Neural cell (in vitro differentiated cells): ENCODE data around the gene GRHL3. TPM values are rescaled to one million over a fixed set of nuclear protein-coding genes. Genes with fewer than 3 reads are reported as not detected.

Experiments
- H2AFZ ChIP-seq: fragments of 200-600, 300-800 bp; sonication (generic), shearing (Covaris generic); 2 replicates; pipeline ENCODE4 v1.6.0; 2014; ENCODE audit warnings: low read depth, mild to moderate bottlenecking, antibody characterized with exemption, low read length, moderate library complexity
- H3F3A ChIP-seq: fragments of 200-600 bp; shearing (Covaris generic); 2 replicates; pipeline ENCODE4 v1.6.1; 2016; ENCODE audit warnings: mild to moderate bottlenecking, moderate library complexity, mixed read lengths, antibody characterized with exemption, low read length; ENCODE audit not compliant: insufficient read depth, poor library complexity, severe bottlenecking
- H3K27ac ChIP-seq: fragments of 200-600, 300-800 bp; sonication (generic), shearing (Covaris generic); 2 replicates; pipeline ENCODE4 v1.5.1; 2014; ENCODE audit warnings: mild to moderate bottlenecking, low read length, moderate library complexity
- H3K27me3 ChIP-seq: fragments of 300-800, 200-600 bp; sonication (generic), shearing (Covaris generic); 2 replicates; pipeline ENCODE4 v1.6.0; 2014; ENCODE audit warnings: mild to moderate bottlenecking, low read depth, low read length, moderate library complexity; ENCODE audit not compliant: insufficient read depth
- H3K36me3 ChIP-seq: fragments of 300-800, 200-600 bp; sonication (generic), shearing (Covaris generic); 2 replicates; pipeline ENCODE4 v1.5.1; 2014; ENCODE audit warnings: mild to moderate bottlenecking, antibody characterized with exemption, low read length, moderate library complexity; ENCODE audit not compliant: insufficient read depth
- H3K4me2 ChIP-seq: fragments of 300-800, 200-600 bp; sonication (generic), shearing (Covaris generic); 2 replicates; pipeline ENCODE4 v1.6.0; 2014; ENCODE audit warnings: mild to moderate bottlenecking, low read length
- H3K4me3 ChIP-seq: fragments of 300-800, 200-600 bp; sonication (generic), shearing (Covaris generic); 2 replicates; pipeline ENCODE4 v1.5.1; 2014; ENCODE audit warnings: mild to moderate bottlenecking, low read length, moderate library complexity
- H3K79me2 ChIP-seq: fragments of 200-600 bp; shearing (Covaris generic); replicated peaks from 2 replicates; pipeline ENCODE4 v1.6.0; 2014; ENCODE audit warnings: mild to moderate bottlenecking, low read length, moderate library complexity; ENCODE audit not compliant: insufficient read depth
- H3K9ac ChIP-seq: fragments of 300-800, 200-600 bp; sonication (generic), shearing (Covaris generic); 2 replicates; pipeline ENCODE4 v1.6.1; 2016; ENCODE audit warnings: mild to moderate bottlenecking, low read length, mixed read lengths
- H3K9me2 ChIP-seq: fragments of 200-600 bp; shearing (Covaris generic); 2 replicates; pipeline ENCODE4 v1.6.1; 2016; ENCODE audit warnings: mild to moderate bottlenecking, low read length, mixed read lengths; ENCODE audit not compliant: insufficient read depth
- H3K9me3 ChIP-seq: fragments of 200-600, 300-800 bp; sonication (generic), shearing (Covaris generic); 2 replicates; pipeline ENCODE4 v1.6.1; 2016; ENCODE audit warnings: mild to moderate bottlenecking, mixed run types, low read length, moderate library complexity, mixed read lengths
- H4K20me1 ChIP-seq: fragments of 200-600 bp; shearing (Covaris generic); 2 replicates; pipeline ENCODE4 v1.6.1; 2016; ENCODE audit warnings: mild to moderate bottlenecking, mixed run types; ENCODE audit not compliant: insufficient read depth
- EP300 ChIP-seq: fragments of 450-650 bp; conservative IDR thresholded peaks from 2 replicates; pipeline ENCODE4 v1.6.1; 2014; ENCODE audit warnings: antibody characterized with exemption, mild to moderate bottlenecking, moderate library complexity; ENCODE audit not compliant: poor library complexity, severe bottlenecking
- EZH2 ChIP-seq: fragments of 200-600, 300-800 bp; shearing (Covaris generic), sonication (generic); IDR thresholded peaks from 2 replicates; pipeline ENCODE4 v1.6.1; 2014; ENCODE audit warnings: antibody characterized with exemption, low read length, borderline replicate concordance, mild to moderate bottlenecking; ENCODE audit not compliant: insufficient read depth, poor library complexity, severe bottlenecking
- MXI1 ChIP-seq: fragments of 450-650 bp; conservative IDR thresholded peaks from 2 replicates; pipeline ENCODE4 v1.6.1; 2014; ENCODE audit warnings: antibody characterized with exemption, mild to moderate bottlenecking; ENCODE audit not compliant: poor library complexity, severe bottlenecking
- POLR2AphosphoS5 ChIP-seq: IDR thresholded peaks from 2 replicates; pipeline ENCODE4 v1.6.1; 2012
- RAD21 ChIP-seq: fragments of 450-650 bp; conservative IDR thresholded peaks from 2 replicates; pipeline ENCODE4 v1.6.1; 2014; ENCODE audit warnings: antibody characterized with exemption, mild to moderate bottlenecking, moderate library complexity
- REST ChIP-seq: IDR thresholded peaks from 2 replicates; pipeline ENCODE4 v1.6.1; 2012; ENCODE audit warnings: borderline replicate concordance
- SMC3 ChIP-seq: fragments of 450-650 bp; conservative IDR thresholded peaks from 2 replicates; pipeline ENCODE4 v1.6.1; 2014; ENCODE audit warnings: antibody characterized with exemption, mild to moderate bottlenecking, moderate library complexity; ENCODE audit not compliant: poor library complexity
- TAF1 ChIP-seq: IDR thresholded peaks from 2 replicates; pipeline ENCODE4 v1.6.1; 2012; ENCODE audit warnings: low read depth
- polyA plus RNA-seq: library from polyadenylated mRNA; depleted of rRNA; stranded (reverse); fragments of >200 nt; gene quantifications from 2 replicates; pipeline ENCODE4 v1.2.3, GENCODE V29; 2014
- TF ChIP-seq, protein P1 (sequence below): fragments of 450-650 bp; IDR thresholded peaks from 2 replicates; pipeline ENCODE4 v1.5.1; 2014; ENCODE audit warnings: antibody characterized with exemption, mild to moderate bottlenecking, moderate library complexity; ENCODE audit not compliant: poor library complexity, severe bottlenecking

GRHL3 gene
- polyA plus RNA-seq, 1 donor from 2014 or later = not detected

- no peaks in the 10 kb centered on the region for H3K9me3 ChIP-seq
- peaks cover 23% of the 10 kb centered on the region for H3K27me3 ChIP-seq
- H3K4me2 ChIP-seq = no peak overlapping the region
- no peaks in the 10 kb centered on the region for H3F3A ChIP-seq
- no peaks in the 10 kb centered on the region for H3K9me2 ChIP-seq
- H4K20me1 ChIP-seq = no peaks in the 10 kb centered on the region
- H3K27ac ChIP-seq = no peak overlapping the region
- no peak overlapping the region for H3K9ac ChIP-seq
- H3K36me3 ChIP-seq = no peaks in the 10 kb centered on the region
- no peaks in the 10 kb centered on the region for H3K79me2 ChIP-seq
- H2AFZ ChIP-seq = no peak overlapping the region
- H3K4me3 ChIP-seq = no peak overlapping the region
- TF ChIP-seq SMC3 (no peak), POLR2AphosphoS5 (no peak), EZH2 (no peak), EP300 (no peak), MXI1 (no peak), REST (no peak), RAD21 (no peak), TAF1 (no peak)
- TF ChIP-seq, protein P1, sequence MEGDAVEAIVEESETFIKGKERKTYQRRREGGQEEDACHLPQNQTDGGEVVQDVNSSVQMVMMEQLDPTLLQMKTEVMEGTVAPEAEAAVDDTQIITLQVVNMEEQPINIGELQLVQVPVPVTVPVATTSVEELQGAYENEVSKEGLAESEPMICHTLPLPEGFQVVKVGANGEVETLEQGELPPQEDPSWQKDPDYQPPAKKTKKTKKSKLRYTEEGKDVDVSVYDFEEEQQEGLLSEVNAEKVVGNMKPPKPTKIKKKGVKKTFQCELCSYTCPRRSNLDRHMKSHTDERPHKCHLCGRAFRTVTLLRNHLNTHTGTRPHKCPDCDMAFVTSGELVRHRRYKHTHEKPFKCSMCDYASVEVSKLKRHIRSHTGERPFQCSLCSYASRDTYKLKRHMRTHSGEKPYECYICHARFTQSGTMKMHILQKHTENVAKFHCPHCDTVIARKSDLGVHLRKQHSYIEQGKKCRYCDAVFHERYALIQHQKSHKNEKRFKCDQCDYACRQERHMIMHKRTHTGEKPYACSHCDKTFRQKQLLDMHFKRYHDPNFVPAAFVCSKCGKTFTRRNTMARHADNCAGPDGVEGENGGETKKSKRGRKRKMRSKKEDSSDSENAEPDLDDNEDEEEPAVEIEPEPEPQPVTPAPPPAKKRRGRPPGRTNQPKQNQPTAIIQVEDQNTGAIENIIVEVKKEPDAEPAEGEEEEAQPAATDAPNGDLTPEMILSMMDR = no peak
Measured at GRCh38 chr1:24294716-24295371, 24.3 kb upstream of the GRHL3 start.

GRCh38 chr1:24295535-24295934 lies 23.6 kb upstream of the GRHL3 start:
- TF ChIP-seq EZH2 = no peak
- no peak for TF ChIP-seq RAD21
- TF ChIP-seq SMC3 = no peak
- TF ChIP-seq, protein P1 = no peak
- TF ChIP-seq TAF1 = no peak
- TF ChIP-seq EP300 = no peak
- Histone ChIP-seq H3K27ac (no peak overlapping the region), H3K9ac (no peak overlapping the region), H3K36me3 (no peaks in the 10 kb centered on the region), H3K9me2 (no peaks in the 10 kb centered on the region), H3K79me2 (no peaks in the 10 kb centered on the region), H3K4me3 (no peak overlapping the region), H4K20me1 (no peaks in the 10 kb centered on the region), H3K4me2 (no peak overlapping the region), H3F3A (no peaks in the 10 kb centered on the region), H3K9me3 (no peaks in the 10 kb centered on the region), H3K27me3 (peaks cover 16% of the 10 kb centered on the region), H2AFZ (no peak overlapping the region)
